Activated CD8-positive, alpha-beta memory T cell treated with anti-CD3 and anti-CD28 coated beads for 4 hours (primary cell): ENCODE data around the gene ALK.

ENCODE experiments used
- DNase-seq, 2 donors: peaks; one replicate each; pipeline ENCODE4 v3.0.0-alpha.2; 2020; ENCODE audit warnings: low read depth in 2 of 2

The ALK gene

GRCh38 chr2:29323301-29323700 is 598.1 kb downstream of the ALK start:
- DNase-seq: no peak

- no peak for DNase-seq
Observed at GRCh38 chr2:29322011-29322410, 599.4 kb downstream of the ALK start.

GRCh38 chr2:29317801-29318485 is 603.4 kb downstream of the ALK start:
- no peak for DNase-seq

GRCh38 chr2:29317077-29317517 is 604.3 kb downstream of the ALK start:
- DNase-seq: no peak

GRCh38 chr2:29314816-29315571 is 606.4 kb downstream of the ALK start:
- peak in 1 of 2 donors; percentile 35 for DNase-seq

- DNase-seq: no peak
Observed at GRCh38 chr2:29311458-29311857, 609.9 kb downstream of the ALK start.

GRCh38 chr2:29310650-29311348 is 610.6 kb downstream of the ALK start:
- DNase-seq: no peak

- no peak for DNase-seq
Observed at GRCh38 chr2:29309090-29310029, 612.0 kb downstream of the ALK start.

GRCh38 chr2:29308366-29308765 is 613.0 kb downstream of the ALK start:
- no peak for DNase-seq

- no peak for DNase-seq
Observed at GRCh38 chr2:29307519-29307918, 613.9 kb downstream of the ALK start.

- DNase-seq: no peak
Observed at GRCh38 chr2:29305762-29306161, 615.6 kb downstream of the ALK start.

GRCh38 chr2:29304399-29305060 is 616.9 kb downstream of the ALK start:
- no peak for DNase-seq

- no peak for DNase-seq
Observed at GRCh38 chr2:29296585-29296984, 624.8 kb downstream of the ALK start.

- DNase-seq: no peak
Observed at GRCh38 chr2:29295845-29296244, 625.5 kb downstream of the ALK start.

GRCh38 chr2:29293830-29294438 is 627.5 kb downstream of the ALK start:
- no peak for DNase-seq

GRCh38 chr2:29290293-29291047 is 630.9 kb downstream of the ALK start:
- DNase-seq: no peak

GRCh38 chr2:29284671-29285070 is 636.7 kb downstream of the ALK start:
- DNase-seq: no peak

GRCh38 chr2:29281916-29282247 is 639.5 kb downstream of the ALK start:
- DNase-seq: no peak

- DNase-seq: no peak
Observed at GRCh38 chr2:29281086-29281915, 640.1 kb downstream of the ALK start.
